Skeletal muscle satellite cell (primary cell): Measurements from ENCODE around the gene SPIRE1.
"Not testable (repeated sequence)": the region's sequence is repeated elsewhere in the genome, so short reads cannot be mapped to it uniquely, and the experiment has no call there.

Experiments
- H3K27me3 ChIP-seq: 2 replicates; pipeline ENCODE4 v1.7.0; 2013; ENCODE audit warnings: low read length; ENCODE audit not compliant: control insufficient read depth, insufficient read depth
- H3K36me3 ChIP-seq: 2 replicates; pipeline ENCODE4 v1.7.0; 2013; ENCODE audit warnings: mild to moderate bottlenecking, control low read depth, low read length; ENCODE audit not compliant: insufficient read depth
- H3K4me1 ChIP-seq: 2 replicates; pipeline ENCODE4 v1.7.0; 2013; ENCODE audit warnings: low read length; ENCODE audit not compliant: control insufficient read depth, insufficient read depth
- H3K4me2 ChIP-seq: 2 replicates; pipeline ENCODE4 v1.7.0; 2013; ENCODE audit warnings: mild to moderate bottlenecking, low read length
- H3K4me3 ChIP-seq: 2 replicates; pipeline ENCODE4 v1.7.0; 2013; ENCODE audit warnings: low read length
- H3K9ac ChIP-seq: 2 replicates; pipeline ENCODE4 v1.7.0; 2013; ENCODE audit warnings: mild to moderate bottlenecking, low read depth, low read length, moderate library complexity
- H3K9me3 ChIP-seq: replicated peaks from 2 replicates; pipeline ENCODE4 v1.7.0; 2013; ENCODE audit warnings: mild to moderate bottlenecking, control low read depth, low read length

SPIRE1 gene

DNA sequence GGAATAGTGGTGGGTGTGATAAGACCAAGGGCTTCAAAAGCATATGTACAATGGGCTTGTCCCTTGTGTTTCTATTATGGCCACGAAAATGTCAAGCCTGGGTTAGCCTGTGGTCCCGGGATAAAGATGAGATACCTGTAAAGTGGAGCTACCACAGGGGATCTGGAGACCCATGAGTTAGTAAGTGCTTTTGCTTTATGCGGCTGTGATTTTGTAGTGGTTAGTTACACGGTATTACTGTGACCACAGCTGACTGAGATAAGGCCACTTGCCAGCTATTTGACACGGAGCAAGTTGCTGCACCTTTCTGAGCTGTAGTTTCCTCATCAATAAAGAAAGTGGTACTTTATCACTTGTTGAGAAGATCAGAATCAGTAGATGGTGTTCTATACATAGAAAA, 150.9 kb downstream of the SPIRE1 start:
- Histone ChIP-seq H3K27me3 (no peaks in the 10 kb centered on the region), H3K36me3 (peaks cover 29% of the 10 kb centered on the region), H3K4me1 (no peaks in the 10 kb centered on the region), H3K4me2 (no peak overlapping the region), H3K9me3 (no peaks in the 10 kb centered on the region), H3K4me3 (no peak overlapping the region), H3K9ac (no peak overlapping the region)

GRCh38 chr18:12500986-12501385, 156.9 kb downstream of the SPIRE1 start:
- Histone ChIP-seq H3K4me3 (no peak overlapping the region), H3K36me3 (peaks cover 19% of the 10 kb centered on the region), H3K9ac (no peak overlapping the region)

DNA sequence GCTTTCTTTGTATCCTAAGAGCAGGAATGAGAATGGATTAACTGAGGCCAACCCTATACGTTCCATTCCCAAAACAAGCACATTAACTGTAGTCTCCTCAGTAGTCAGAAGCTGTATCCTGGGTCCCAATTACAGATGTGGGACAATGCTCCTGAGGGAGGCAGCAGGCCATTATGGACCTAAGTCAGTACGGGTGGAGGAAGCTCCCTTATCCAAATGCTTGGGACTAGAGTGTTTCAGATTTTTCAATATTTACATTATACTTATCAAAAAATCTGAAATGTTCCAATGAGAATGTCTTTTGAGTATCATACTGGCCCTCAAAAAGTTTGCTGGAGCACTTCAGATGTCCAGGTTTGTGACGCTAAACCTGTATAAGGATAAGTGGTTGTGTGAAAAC, 160.1 kb downstream of the SPIRE1 start:
- Histone ChIP-seq H3K27me3 (no peaks in the 10 kb centered on the region), H3K4me3 (no peak overlapping the region), H3K4me1 (no peaks in the 10 kb centered on the region), H3K9me3 (no peaks in the 10 kb centered on the region), H3K9ac (no peak overlapping the region), H3K4me2 (no peak overlapping the region), H3K36me3 (peaks cover 18% of the 10 kb centered on the region)

More at GRCh38 chr18:12500986-12501385, 156.9 kb downstream of the SPIRE1 start:
- H3K9me3 ChIP-seq: no peaks in the 10 kb centered on the region
- no peaks in the 10 kb centered on the region for H3K4me1 ChIP-seq
- no peak overlapping the region for H3K4me2 ChIP-seq
- H3K27me3 ChIP-seq: no peaks in the 10 kb centered on the region

DNA sequence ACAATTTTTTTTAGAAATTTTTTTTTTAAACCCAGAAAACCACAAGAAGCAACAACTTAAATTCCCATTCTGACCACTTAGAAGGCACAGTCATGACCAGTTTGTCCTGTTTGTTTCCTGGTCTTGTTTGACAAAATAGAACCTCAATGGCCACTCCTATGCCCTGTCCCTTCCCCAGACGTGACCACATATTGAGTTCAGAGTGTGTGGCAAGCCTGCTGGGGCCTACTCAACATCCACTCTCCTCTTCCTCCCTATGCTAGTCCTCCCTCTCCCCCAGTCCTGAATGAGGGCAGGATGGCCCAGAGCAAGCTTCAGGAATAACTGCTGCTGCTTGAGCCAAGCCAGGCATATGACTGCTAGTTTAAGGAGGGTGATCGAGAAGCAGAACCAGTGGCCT, 160.6 kb downstream of the SPIRE1 start:
- no peaks in the 10 kb centered on the region for H3K9me3 ChIP-seq
- H3K9ac ChIP-seq: no peak overlapping the region
- H3K36me3 ChIP-seq: peaks cover 23% of the 10 kb centered on the region
- no peaks in the 10 kb centered on the region for H3K27me3 ChIP-seq
- H3K4me3 ChIP-seq: no peak overlapping the region
- H3K4me1 ChIP-seq: no peaks in the 10 kb centered on the region
- H3K4me2 ChIP-seq: no peak overlapping the region

GRCh38 chr18:12492907-12493306, 165.0 kb downstream of the SPIRE1 start:
- Histone ChIP-seq H3K27me3 (no peaks in the 10 kb centered on the region), H3K4me3 (no peak overlapping the region), H3K9me3 (no peaks in the 10 kb centered on the region), H3K9ac (no peak overlapping the region), H3K4me1 (no peaks in the 10 kb centered on the region), H3K36me3 (peaks cover 29% of the 10 kb centered on the region), H3K4me2 (no peak overlapping the region)

DNA sequence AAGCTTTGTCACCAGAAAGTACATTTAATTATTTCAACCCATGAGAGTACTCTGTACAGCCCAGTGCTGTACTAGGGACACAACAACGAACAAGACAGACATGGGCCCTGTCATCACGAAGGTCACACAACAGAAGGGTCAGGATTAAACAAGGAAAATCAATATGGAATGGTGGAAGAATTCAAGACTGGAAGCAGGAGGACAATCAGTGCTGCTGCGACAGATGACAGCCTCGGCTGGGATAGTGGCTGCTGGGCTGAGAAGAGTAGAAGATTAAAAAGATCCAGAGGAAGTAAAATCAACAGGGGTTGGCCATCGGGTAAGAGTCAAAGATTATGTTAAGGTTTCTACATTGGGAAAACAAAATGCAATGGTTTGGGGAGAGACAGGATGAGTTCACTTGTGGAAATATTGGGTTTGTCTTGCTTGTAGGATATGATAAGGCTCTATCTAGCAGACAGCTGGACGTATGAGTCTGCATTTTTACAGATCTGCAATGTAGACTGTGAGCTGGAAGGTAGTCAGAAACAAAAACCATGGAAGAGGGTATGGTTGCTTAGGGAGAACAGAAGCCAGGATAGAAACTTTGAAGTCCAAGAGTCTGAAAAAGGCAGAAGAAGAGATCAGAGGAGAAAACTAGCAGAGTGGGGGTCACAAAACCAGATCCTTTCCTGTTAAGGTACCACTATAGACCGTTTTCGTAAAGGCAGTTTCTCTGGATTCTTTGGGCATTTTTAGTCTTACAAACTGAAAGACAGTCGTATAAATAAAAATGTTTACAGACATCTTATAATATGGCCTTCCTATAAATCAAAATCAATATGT, 166.1 kb downstream of the SPIRE1 start:
- Histone ChIP-seq H3K4me3 (no peak overlapping the region), H3K4me1 (no peaks in the 10 kb centered on the region), H3K9ac (no peak overlapping the region), H3K4me2 (no peak overlapping the region), H3K36me3 (peaks cover 28% of the 10 kb centered on the region), H3K27me3 (no peaks in the 10 kb centered on the region), H3K9me3 (no peaks in the 10 kb centered on the region)

- Histone ChIP-seq H3K9me3 (no peaks in the 10 kb centered on the region), H3K4me1 (no peaks in the 10 kb centered on the region), H3K4me3 (no peak overlapping the region), H3K4me2 (no peak overlapping the region), H3K36me3 (peaks cover 6% of the 10 kb centered on the region), H3K27me3 (no peaks in the 10 kb centered on the region), H3K9ac (no peak overlapping the region)
Observed at GRCh38 chr18:12485479-12486105, 172.3 kb downstream of the SPIRE1 start.

- not testable (repeated sequence) for H3K4me2 ChIP-seq, H3K4me3 ChIP-seq, H3K27me3 ChIP-seq, H3K9me3 ChIP-seq, H3K4me1 ChIP-seq, H3K9ac ChIP-seq
- H3K36me3 ChIP-seq: peaks cover 30% of the 10 kb centered on the region
Observed at GRCh38 chr18:12481915-12482314, 176.0 kb downstream of the SPIRE1 start.

- no peak overlapping the region for H3K4me3 ChIP-seq
- H3K36me3 ChIP-seq: peaks cover 34% of the 10 kb centered on the region
- H3K4me2 ChIP-seq: no peak overlapping the region
- H3K9ac ChIP-seq: no peak overlapping the region
- no peaks in the 10 kb centered on the region for H3K27me3 ChIP-seq
- no peaks in the 10 kb centered on the region for H3K4me1 ChIP-seq
- no peaks in the 10 kb centered on the region for H3K9me3 ChIP-seq
Observed at GRCh38 chr18:12479982-12480381, 177.9 kb downstream of the SPIRE1 start.

GRCh38 chr18:12479536-12479935, 178.4 kb downstream of the SPIRE1 start:
- no peaks in the 10 kb centered on the region for H3K27me3 ChIP-seq
- no peaks in the 10 kb centered on the region for H3K4me1 ChIP-seq
- no peaks in the 10 kb centered on the region for H3K9me3 ChIP-seq
- H3K36me3 ChIP-seq: peaks cover 36% of the 10 kb centered on the region
- no peak overlapping the region for H3K4me2 ChIP-seq
- H3K4me3 ChIP-seq: no peak overlapping the region
- no peak overlapping the region for H3K9ac ChIP-seq

DNA sequence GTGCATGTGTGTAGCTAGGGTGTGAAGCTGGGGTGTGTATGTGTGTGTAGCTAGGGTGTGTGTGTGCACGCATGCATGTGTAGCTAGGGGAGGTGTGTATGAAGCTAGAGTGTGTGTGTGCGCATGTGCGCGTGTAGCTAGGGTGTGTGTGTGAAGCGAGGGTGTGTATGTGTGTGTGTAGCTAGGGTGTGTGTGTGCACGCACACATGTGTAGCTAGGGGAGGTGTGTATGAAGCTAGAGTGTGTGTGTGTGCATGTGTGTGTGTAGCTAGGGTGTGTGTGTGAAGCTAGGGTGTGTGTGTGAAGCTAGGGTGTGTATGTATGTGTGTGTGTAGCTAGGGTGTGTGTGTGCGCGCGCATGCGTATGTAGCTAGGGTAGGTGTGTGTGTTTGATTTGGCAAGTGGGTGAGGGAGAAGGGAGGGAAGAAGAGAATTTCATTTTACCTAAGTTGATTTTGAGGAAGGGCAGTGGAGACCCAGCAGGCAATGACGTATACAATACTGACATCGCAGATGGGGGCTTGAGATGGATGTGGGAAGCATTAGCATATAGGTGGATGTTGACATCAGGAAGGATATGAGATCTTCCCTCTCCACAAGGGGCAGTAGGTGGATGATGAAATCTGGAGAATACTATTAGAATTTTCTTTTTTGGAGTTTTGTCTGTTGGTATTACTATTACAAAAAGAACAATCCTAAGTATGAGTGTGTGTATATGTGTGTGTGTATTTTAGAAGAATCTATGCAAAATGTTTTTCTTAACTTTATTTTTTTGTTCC, 179.4 kb downstream of the SPIRE1 start:
- H3K27me3 ChIP-seq: no peaks in the 10 kb centered on the region
- no peaks in the 10 kb centered on the region for H3K4me1 ChIP-seq
- H3K4me3 ChIP-seq: no peak overlapping the region
- no peaks in the 10 kb centered on the region for H3K9me3 ChIP-seq
- H3K9ac ChIP-seq: no peak overlapping the region
- peaks cover 36% of the 10 kb centered on the region for H3K36me3 ChIP-seq
- no peak overlapping the region for H3K4me2 ChIP-seq
